Nephron progenitor cell (in vitro differentiated cells): Measurements from ENCODE around the gene ALDH4A1.
A peak's percentile ranks its signal among the peaks of the same experiment; 100 is the strongest.

ENCODE experiments used
- DNase-seq: peaks from one replicate; pipeline ENCODE4 v3.0.0; 2021
- H3K27ac Mint-ChIP-seq: 2 replicates; pipeline ENCODE4 v1.8.0; 2021; ENCODE audit warnings: mild to moderate bottlenecking, moderate library complexity, mixed read lengths
- H3K27me3 Mint-ChIP-seq: 2 replicates; pipeline ENCODE4 v1.8.0; 2021; ENCODE audit warnings: mild to moderate bottlenecking, low read depth, mixed read lengths; ENCODE audit not compliant: poor library complexity
- H3K36me3 Mint-ChIP-seq: 2 replicates; pipeline ENCODE4 v1.8.0; 2021; ENCODE audit warnings: low read depth, mixed read lengths
- H3K4me1 Mint-ChIP-seq: 2 replicates; pipeline ENCODE4 v1.8.0; 2021; ENCODE audit warnings: mixed read lengths
- H3K4me3 Mint-ChIP-seq: 2 replicates; pipeline ENCODE4 v1.8.0; 2021; ENCODE audit warnings: mild to moderate bottlenecking, moderate library complexity, mixed read lengths
- H3K9me3 Mint-ChIP-seq: 2 replicates; pipeline ENCODE4 v1.8.0; 2021; ENCODE audit warnings: mild to moderate bottlenecking, moderate library complexity, mixed read lengths
- TF ChIP-seq, protein P1 (sequence below): fragments of 200-600 bp; sonication (generic); IDR thresholded peaks from 2 replicates; pipeline ENCODE4 v1.5.0; 2021; ENCODE audit warnings: antibody characterized with exemption

The ALDH4A1 gene

DNA sequence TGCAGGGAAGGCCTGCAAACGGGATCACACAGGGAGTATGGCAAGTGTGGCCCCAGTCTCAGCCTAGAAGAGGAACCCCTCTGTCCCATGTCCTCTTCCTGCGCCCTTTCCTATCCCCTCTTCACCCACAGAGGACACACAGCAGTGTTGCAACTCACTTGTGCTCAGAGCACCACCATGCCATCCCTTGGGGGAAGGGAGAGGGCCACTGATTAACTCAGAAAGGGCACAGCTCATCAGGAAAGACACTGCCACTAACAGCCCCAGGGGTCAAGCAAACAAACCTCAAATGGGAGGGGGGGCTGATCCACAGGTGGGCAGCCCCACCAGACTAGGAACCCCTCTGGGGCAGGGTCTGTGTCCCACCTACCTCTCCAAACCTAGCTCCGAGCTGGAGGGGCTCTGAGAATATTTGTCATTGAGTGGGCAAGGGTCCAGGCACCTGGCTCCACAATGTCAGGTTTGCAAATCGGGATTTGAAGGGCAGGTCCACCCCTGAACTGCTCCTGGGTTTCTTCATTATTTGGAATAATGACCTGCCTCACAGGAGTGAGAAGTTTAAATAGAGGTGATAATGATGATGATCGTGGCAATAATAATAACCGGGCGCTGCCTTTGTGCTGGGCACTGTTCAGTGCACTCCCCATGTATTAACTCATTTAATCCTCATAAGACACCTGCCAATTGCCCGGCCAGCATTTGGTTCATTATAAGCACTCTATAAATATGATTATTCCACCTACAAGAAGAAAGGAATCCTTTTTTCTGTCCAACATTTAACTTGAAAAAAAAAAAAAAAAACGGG is 1.0 kb downstream of the ALDH4A1 start:
- no peak for DNase-seq
- Mint-ChIP-seq H3K9me3 (no peaks in the 10 kb centered on the region), H3K4me1 (peaks cover 23% of the 10 kb centered on the region), H3K27ac (peak overlapping the region; percentile 99), H3K27me3 (peaks cover 20% of the 10 kb centered on the region), H3K4me3 (peak overlapping the region; percentile 94), H3K36me3 (no peaks in the 10 kb centered on the region)
- TF ChIP-seq, protein P1, sequence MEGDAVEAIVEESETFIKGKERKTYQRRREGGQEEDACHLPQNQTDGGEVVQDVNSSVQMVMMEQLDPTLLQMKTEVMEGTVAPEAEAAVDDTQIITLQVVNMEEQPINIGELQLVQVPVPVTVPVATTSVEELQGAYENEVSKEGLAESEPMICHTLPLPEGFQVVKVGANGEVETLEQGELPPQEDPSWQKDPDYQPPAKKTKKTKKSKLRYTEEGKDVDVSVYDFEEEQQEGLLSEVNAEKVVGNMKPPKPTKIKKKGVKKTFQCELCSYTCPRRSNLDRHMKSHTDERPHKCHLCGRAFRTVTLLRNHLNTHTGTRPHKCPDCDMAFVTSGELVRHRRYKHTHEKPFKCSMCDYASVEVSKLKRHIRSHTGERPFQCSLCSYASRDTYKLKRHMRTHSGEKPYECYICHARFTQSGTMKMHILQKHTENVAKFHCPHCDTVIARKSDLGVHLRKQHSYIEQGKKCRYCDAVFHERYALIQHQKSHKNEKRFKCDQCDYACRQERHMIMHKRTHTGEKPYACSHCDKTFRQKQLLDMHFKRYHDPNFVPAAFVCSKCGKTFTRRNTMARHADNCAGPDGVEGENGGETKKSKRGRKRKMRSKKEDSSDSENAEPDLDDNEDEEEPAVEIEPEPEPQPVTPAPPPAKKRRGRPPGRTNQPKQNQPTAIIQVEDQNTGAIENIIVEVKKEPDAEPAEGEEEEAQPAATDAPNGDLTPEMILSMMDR, result no peak

DNA sequence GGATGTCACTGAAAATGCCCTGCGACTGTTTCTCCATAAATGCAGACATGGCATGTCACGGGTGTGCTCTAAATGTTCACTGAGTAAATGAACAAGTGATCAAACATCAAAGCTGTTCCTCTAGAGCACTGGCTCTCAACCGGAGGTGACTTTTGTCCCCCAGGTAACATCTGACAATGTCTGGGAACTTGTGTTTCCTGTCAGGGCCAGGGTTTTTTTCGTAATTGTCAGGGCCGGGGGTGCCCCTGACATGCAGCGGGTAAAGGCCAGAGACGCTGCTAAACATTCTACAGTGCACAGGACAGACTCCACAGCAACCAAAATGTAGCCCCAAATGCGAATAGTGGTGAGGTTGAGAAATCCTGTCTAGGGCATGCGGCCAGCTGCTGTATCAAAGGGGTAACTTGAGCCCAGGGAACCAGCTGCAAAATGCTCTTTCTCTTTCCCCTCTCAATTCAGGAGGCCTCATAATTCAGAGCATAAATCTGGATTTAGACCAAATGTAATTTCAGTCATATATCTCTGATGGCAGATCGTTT is 2.0 kb downstream of the ALDH4A1 start:
- TF ChIP-seq, protein P1, result no peak
- Mint-ChIP-seq H3K9me3 (no peaks in the 10 kb centered on the region), H3K27me3 (peaks cover 20% of the 10 kb centered on the region), H3K36me3 (no peaks in the 10 kb centered on the region), H3K27ac (no peak overlapping the region), H3K4me1 (peaks cover 25% of the 10 kb centered on the region), H3K4me3 (peak overlapping the region; percentile 36)
- DNase-seq, result no peak

DNA sequence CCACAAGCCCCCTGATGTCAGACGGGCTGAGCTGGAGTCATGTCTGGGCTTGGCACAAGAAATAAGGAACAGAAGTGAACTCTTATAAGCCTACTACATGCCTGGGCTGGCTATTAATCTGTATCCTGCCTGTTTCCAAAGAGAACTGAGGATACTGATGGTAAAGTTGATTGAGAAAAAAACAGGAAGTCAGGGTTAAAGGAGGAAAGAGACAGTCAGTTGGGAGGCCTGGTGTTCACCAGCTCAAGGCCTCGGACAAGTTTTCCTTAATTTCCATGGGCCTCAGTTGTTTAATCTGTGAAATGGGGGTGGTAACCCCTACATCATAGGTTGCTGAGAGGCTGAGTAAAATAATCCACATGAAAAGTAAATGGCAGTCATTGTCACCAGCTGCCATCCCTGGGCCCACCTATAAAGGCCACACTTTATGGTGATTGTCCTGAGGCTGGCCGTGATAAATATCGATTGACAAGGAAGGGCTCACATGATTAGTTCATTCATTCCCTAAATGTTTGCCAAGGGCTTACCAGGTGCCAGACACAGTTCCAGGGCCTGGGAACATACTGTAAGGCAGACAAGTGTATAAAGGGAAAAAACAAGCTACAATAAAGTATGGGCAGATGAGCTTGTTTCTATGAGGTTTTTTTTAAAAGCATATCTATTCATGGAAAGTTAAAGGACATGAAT is 2.8 kb downstream of the ALDH4A1 start:
- Mint-ChIP-seq H3K27me3 (peaks cover 20% of the 10 kb centered on the region), H3K27ac (no peak overlapping the region), H3K4me3 (no peak overlapping the region), H3K4me1 (peaks cover 33% of the 10 kb centered on the region), H3K36me3 (no peaks in the 10 kb centered on the region), H3K9me3 (no peaks in the 10 kb centered on the region)
- DNase-seq, result no peak
- TF ChIP-seq, protein P1, result no peak

DNA sequence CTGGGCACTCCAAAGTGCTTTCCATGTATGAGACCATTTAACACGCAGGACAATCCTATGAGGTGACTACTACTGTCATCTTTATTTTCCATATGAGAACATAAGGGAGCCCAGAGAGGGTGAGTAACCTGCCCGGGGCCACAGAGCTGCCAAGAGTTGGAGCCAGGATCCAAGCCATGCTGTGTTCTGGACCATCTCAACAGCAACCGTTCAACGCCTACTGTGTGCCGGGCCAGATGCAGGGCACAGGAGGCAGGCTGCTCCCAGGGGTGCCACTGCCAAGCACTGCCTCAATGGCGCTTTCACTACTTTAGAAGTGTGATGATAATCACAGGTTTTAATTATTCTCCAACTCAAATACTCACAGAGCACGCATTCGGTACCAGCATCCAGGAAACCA is 3.8 kb downstream of the ALDH4A1 start:
- H3K27me3 Mint-ChIP-seq, result peaks cover 20% of the 10 kb centered on the region
- H3K4me3 Mint-ChIP-seq, result no peak overlapping the region
- no peaks in the 10 kb centered on the region for H3K36me3 Mint-ChIP-seq
- no peak for DNase-seq
- TF ChIP-seq, protein P1, result no peak
- peaks cover 34% of the 10 kb centered on the region for H3K4me1 Mint-ChIP-seq
- no peaks in the 10 kb centered on the region for H3K9me3 Mint-ChIP-seq
- H3K27ac Mint-ChIP-seq, result no peak overlapping the region

DNA sequence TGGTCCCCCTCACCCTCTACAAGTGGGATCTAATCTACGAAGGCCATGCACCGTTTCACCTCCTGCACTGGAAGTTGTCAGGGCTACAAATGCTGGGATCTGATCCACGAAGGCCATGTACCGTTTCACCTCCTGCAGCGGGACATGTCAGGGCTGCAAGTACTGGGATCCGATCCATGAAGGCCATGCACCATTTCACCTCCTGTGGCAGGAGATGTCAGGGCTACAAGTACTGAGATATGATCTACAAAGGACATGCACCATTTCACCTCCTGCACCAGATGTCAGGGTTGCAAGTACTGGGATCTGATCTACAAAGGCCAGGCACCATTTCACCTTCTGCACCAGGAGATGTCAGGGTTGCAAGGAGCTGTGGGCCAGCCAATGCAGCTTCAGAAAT is 7.0 kb downstream of the ALDH4A1 start:
- no peaks in the 10 kb centered on the region for H3K36me3 Mint-ChIP-seq
- peaks cover 11% of the 10 kb centered on the region for H3K4me1 Mint-ChIP-seq
- TF ChIP-seq, protein P1, result no peak
- no peak overlapping the region for H3K4me3 Mint-ChIP-seq
- H3K27me3 Mint-ChIP-seq, result peaks cover 13% of the 10 kb centered on the region
- DNase-seq, result no peak
- no peaks in the 10 kb centered on the region for H3K9me3 Mint-ChIP-seq
- no peak overlapping the region for H3K27ac Mint-ChIP-seq
